HepG2 (cell line): ENCODE measurements around the gene ACAP1. TPM values are rescaled to one million over a fixed set of nuclear protein-coding genes. Genes with fewer than 3 reads are reported as not detected.

Experiments used
- ARNT2 ChIP-seq: sonication (generic); formaldehyde crosslinking; IDR thresholded peaks from 2 replicates; pipeline ENCODE4 v1.8.0; 2022; ENCODE audit warnings: mild to moderate bottlenecking, low read depth, missing genetic modification reagents, moderate library complexity
- DMAP1 ChIP-seq: IDR thresholded peaks from 2 replicates; pipeline ENCODE4 v1.6.1; 2016
- ETV6 ChIP-seq: sonication (generic); formaldehyde crosslinking; conservative IDR thresholded peaks from 2 replicates; pipeline ENCODE4 v1.4.0; 2020; ENCODE audit warnings: missing genetic modification reagents
- GATAD1 ChIP-seq: IDR thresholded peaks from 2 replicates; pipeline ENCODE4 v1.6.1; 2016; ENCODE audit warnings: missing genetic modification reagents, missing compliant biosample characterization
- ISL2 ChIP-seq: sonication (generic); formaldehyde crosslinking; IDR thresholded peaks from 2 replicates; pipeline ENCODE4 v1.5.0; 2020; ENCODE audit warnings: missing genetic modification reagents
- KDM5B ChIP-seq: sonication (generic); formaldehyde crosslinking; IDR thresholded peaks from 2 replicates; pipeline ENCODE4 v1.4.0; 2020; ENCODE audit warnings: missing genetic modification reagents, mild to moderate bottlenecking, borderline replicate concordance
- KLF6 ChIP-seq: IDR thresholded peaks from 2 replicates; pipeline ENCODE4 v1.8.0; 2016; ENCODE audit warnings: missing biosample characterization, missing genetic modification reagents
- MBNL3 ChIP-seq: fragments of 250-450 bp; sonication (Bioruptor Pico); conservative IDR thresholded peaks from 2 replicates; pipeline ENCODE4 v1.8.0; 2022; ENCODE audit warnings: mild to moderate bottlenecking, inconsistent platforms
- PPARG ChIP-seq: conservative IDR thresholded peaks from 2 replicates; pipeline ENCODE4 v1.6.1; 2016; ENCODE audit warnings: missing biosample characterization, missing genetic modification reagents
- SMAD1 ChIP-seq: sonication (generic); formaldehyde crosslinking; IDR thresholded peaks from 2 replicates; pipeline ENCODE4 v1.4.0; 2020; ENCODE audit warnings: missing genetic modification reagents, low read depth, mild to moderate bottlenecking, borderline replicate concordance
- SOX5 ChIP-seq: IDR thresholded peaks from 2 replicates; pipeline ENCODE4 v1.6.1; 2016; ENCODE audit warnings: borderline replicate concordance
- TARDBP ChIP-seq: sonication (generic); formaldehyde crosslinking; IDR thresholded peaks from 2 replicates; pipeline ENCODE4 v1.8.0; 2022; ENCODE audit warnings: mild to moderate bottlenecking, missing genetic modification reagents
- ZNF101 ChIP-seq: sonication (generic); formaldehyde crosslinking; IDR thresholded peaks from 2 replicates; pipeline ENCODE4 v1.4.0; 2020; ENCODE audit warnings: mild to moderate bottlenecking, low read depth, missing genetic modification reagents, borderline replicate concordance
- ZNF207 ChIP-seq: fragments of 450-650 bp; IDR thresholded peaks from 2 replicates; pipeline ENCODE4 v1.6.1; 2016; ENCODE audit warnings: antibody characterized with exemption, borderline replicate concordance
- ZNF331 ChIP-seq: sonication (generic); formaldehyde crosslinking; IDR thresholded peaks from 2 replicates; pipeline ENCODE4 v1.4.0; 2020; ENCODE audit warnings: missing genetic modification reagents
- ZNF343 ChIP-seq: sonication (generic); formaldehyde crosslinking; IDR thresholded peaks from 2 replicates; pipeline ENCODE4 v1.4.0; 2020; ENCODE audit warnings: mild to moderate bottlenecking, missing genetic modification reagents
- ZNF607 ChIP-seq: sonication (generic); formaldehyde crosslinking; IDR thresholded peaks from 2 replicates; pipeline ENCODE4 v1.5.1; 2020; ENCODE audit warnings: missing genetic modification reagents, mild to moderate bottlenecking, borderline replicate concordance
- ZNF629 ChIP-seq: sonication (generic); formaldehyde crosslinking; conservative IDR thresholded peaks from 2 replicates; pipeline ENCODE4 v1.5.0; 2020; ENCODE audit warnings: missing genetic modification reagents
- polyA plus RNA-seq, 8 experiments: library from polyadenylated mRNA; depleted of rRNA in 3 of 8; stranded (reverse) in 7 of 8; unstranded in 1 of 8; fragments of >200 nt; fragmentation: Illumina TruSeq in 4 of 8; extraction: Trizol in 4 of 8; gene quantifications; 2 replicates each; pipeline versions ENCODE4 v1.2.1 to v1.2.3, GENCODE V29; 2011 to 2016; ENCODE audit warnings: low read depth in 4 of 8, missing spikeins in 1 of 8, mixed read lengths in 1 of 8; ENCODE audit not compliant: insufficient read depth in 1 of 8
- total RNA-seq, 5 experiments: library from RNA; depleted of rRNA; stranded (reverse); fragments of >200 nt; fragmentation: Illumina TruSeq; extraction: Trizol; gene quantifications; 2 replicates each; pipeline ENCODE4 v1.2.3, GENCODE V29; 2016; ENCODE audit warnings: low read depth in 1 of 5
- TF ChIP-seq, protein P1 (sequence below): sonication (generic); formaldehyde crosslinking; IDR thresholded peaks from 2 replicates; pipeline ENCODE4 v1.4.0; 2020; ENCODE audit warnings: mild to moderate bottlenecking, missing genetic modification reagents
- TF ChIP-seq, protein P2 (sequence below): fragments of 450-650 bp; IDR thresholded peaks from 2 replicates; pipeline ENCODE4 v1.6.1; 2016
- TF ChIP-seq, protein P3 (sequence below): sonication (generic); formaldehyde crosslinking; IDR thresholded peaks from 2 replicates; pipeline ENCODE4 v1.4.0; 2020; ENCODE audit warnings: low read depth, missing genetic modification reagents
- TF ChIP-seq, protein P4 (sequence below): sonication (generic); IDR thresholded peaks from 2 replicates; pipeline ENCODE4 v1.6.1; 2016; ENCODE audit warnings: low read depth, borderline replicate concordance

ACAP1 gene
- total and polyA plus RNA-seq, 2 of the 13 experiments (the other 11 are each of a cell fraction or from before 2014, with no cell fraction given): 1.3 to 2.5 TPM

DNA sequence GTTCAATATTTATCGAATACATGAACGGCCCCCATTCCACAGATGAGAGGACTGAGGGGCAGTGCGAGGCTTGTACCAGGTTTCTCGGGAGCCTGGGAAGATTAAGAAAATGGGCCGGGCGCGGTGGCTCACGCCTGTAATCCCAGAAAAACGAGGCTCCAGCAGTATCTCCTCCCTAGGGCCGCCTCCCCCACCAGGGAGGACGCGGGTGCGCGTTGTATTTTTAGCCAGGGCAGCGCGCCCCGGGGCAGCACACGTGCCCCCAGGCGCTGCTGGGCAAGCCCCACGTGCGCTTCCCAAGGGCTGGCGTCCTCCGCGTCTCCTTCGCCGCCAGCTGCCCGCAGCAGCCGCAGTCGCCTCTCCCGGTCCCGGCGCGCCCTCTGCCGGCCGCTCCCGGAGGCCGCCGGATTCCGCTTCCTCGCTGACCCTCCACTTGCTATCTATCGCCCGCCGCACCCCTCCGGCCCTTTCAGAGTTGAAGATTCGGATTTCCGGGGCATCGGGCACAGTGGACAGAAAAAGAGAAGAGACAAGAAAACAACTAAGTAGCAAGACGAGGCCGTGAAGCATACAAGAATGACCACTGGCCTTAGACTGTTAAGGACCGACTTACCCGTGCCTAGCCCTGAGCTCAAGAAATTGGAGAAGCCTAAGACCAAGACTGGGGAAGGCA, 40.0 kb upstream of the ACAP1 start (continued):
- TF ChIP-seq ZNF607 (CRISPR knock-in tag): 0 out of 2 replicates have a peak, but pooled peaks have one; percentile 39
- 0 out of 2 replicates have a peak, but pooled peaks have one; percentile 33 for TF ChIP-seq ARNT2 (CRISPR knock-in tag)
- peak; percentile 79; the same call in 1 of the 2 replicates for TF ChIP-seq KLF6
- TF ChIP-seq KDM5B (CRISPR knock-in tag): peak; percentile 63; the same call in 1 of the 2 replicates
- TF ChIP-seq, protein P1, sequence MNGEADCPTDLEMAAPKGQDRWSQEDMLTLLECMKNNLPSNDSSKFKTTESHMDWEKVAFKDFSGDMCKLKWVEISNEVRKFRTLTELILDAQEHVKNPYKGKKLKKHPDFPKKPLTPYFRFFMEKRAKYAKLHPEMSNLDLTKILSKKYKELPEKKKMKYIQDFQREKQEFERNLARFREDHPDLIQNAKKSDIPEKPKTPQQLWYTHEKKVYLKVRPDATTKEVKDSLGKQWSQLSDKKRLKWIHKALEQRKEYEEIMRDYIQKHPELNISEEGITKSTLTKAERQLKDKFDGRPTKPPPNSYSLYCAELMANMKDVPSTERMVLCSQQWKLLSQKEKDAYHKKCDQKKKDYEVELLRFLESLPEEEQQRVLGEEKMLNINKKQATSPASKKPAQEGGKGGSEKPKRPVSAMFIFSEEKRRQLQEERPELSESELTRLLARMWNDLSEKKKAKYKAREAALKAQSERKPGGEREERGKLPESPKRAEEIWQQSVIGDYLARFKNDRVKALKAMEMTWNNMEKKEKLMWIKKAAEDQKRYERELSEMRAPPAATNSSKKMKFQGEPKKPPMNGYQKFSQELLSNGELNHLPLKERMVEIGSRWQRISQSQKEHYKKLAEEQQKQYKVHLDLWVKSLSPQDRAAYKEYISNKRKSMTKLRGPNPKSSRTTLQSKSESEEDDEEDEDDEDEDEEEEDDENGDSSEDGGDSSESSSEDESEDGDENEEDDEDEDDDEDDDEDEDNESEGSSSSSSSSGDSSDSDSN: peak; percentile 50; the same call in 1 of the 2 replicates
- TF ChIP-seq ZNF629 (CRISPR knock-in tag): peak; percentile 75
- TF ChIP-seq MBNL3: no peak
- TF ChIP-seq DMAP1 (CRISPR knock-in tag): 0 out of 2 replicates have a peak, but pooled peaks have one; percentile 60
- no peak for TF ChIP-seq ZNF331 (CRISPR knock-in tag)
- TF ChIP-seq, protein P2, sequence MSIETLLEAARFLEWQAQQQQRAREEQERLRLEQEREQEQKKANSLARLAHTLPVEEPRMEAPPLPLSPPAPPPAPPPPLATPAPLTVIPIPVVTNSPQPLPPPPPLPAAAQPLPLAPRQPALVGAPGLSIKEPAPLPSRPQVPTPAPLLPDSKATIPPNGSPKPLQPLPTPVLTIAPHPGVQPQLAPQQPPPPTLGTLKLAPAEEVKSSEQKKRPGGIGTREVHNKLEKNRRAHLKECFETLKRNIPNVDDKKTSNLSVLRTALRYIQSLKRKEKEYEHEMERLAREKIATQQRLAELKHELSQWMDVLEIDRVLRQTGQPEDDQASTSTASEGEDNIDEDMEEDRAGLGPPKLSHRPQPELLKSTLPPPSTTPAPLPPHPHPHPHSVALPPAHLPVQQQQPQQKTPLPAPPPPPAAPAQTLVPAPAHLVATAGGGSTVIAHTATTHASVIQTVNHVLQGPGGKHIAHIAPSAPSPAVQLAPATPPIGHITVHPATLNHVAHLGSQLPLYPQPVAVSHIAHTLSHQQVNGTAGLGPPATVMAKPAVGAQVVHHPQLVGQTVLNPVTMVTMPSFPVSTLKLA: peak; percentile 98
- TF ChIP-seq, protein P3, sequence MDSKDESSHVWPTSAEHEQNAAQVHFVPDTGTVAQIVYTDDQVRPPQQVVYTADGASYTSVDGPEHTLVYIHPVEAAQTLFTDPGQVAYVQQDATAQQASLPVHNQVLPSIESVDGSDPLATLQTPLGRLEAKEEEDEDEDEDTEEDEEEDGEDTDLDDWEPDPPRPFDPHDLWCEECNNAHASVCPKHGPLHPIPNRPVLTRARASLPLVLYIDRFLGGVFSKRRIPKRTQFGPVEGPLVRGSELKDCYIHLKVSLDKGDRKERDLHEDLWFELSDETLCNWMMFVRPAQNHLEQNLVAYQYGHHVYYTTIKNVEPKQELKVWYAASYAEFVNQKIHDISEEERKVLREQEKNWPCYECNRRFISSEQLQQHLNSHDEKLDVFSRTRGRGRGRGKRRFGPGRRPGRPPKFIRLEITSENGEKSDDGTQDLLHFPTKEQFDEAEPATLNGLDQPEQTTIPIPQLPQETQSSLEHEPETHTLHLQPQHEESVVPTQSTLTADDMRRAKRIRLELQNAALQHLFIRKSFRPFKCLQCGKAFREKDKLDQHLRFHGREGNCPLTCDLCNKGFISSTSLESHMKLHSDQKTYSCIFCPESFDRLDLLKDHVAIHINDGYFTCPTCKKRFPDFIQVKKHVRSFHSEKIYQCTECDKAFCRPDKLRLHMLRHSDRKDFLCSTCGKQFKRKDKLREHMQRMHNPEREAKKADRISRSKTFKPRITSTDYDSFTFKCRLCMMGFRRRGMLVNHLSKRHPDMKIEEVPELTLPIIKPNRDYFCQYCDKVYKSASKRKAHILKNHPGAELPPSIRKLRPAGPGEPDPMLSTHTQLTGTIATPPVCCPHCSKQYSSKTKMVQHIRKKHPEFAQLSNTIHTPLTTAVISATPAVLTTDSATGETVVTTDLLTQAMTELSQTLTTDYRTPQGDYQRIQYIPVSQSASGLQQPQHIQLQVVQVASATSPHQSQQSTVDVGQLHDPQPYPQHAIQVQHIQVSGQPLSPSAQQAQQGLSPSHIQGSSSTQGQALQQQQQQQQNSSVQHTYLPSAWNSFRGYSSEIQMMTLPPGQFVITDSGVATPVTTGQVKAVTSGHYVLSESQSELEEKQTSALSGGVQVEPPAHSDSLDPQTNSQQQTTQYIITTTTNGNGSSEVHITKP (CRISPR knock-in tag): peak; percentile 85
- TF ChIP-seq TARDBP: peak; percentile 38; the same call in 1 of the 2 replicates
- 0 out of 2 replicates have a peak, but pooled peaks have one; percentile 23 for TF ChIP-seq PPARG
- TF ChIP-seq SMAD1 (CRISPR knock-in tag): 0 out of 2 replicates have a peak, but pooled peaks have one; percentile 22
- TF ChIP-seq ETV6: peak; percentile 52; the same call in 1 of the 2 replicates
- TF ChIP-seq GATAD1: 0 out of 2 replicates have a peak, but pooled peaks have one; percentile 29
- TF ChIP-seq, protein P4, sequence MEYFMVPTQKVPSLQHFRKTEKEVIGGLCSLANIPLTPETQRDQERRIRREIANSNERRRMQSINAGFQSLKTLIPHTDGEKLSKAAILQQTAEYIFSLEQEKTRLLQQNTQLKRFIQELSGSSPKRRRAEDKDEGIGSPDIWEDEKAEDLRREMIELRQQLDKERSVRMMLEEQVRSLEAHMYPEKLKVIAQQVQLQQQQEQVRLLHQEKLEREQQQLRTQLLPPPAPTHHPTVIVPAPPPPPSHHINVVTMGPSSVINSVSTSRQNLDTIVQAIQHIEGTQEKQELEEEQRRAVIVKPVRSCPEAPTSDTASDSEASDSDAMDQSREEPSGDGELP: peak; percentile 77; the same call in 1 of the 2 replicates
- TF ChIP-seq ZNF101 (CRISPR knock-in tag): 0 out of 2 replicates have a peak, but pooled peaks have one; percentile 17
- no peak for TF ChIP-seq ZNF207
- peak; percentile 41; the same call in 1 of the 2 replicates for TF ChIP-seq ISL2
- peak; percentile 40; the same call in 1 of the 2 replicates for TF ChIP-seq SOX5 (CRISPR knock-in tag)
- peak; percentile 72; the same call in 1 of the 2 replicates for TF ChIP-seq ZNF343 (CRISPR knock-in tag)
